GM06990 (cell line): ENCODE measurements around the gene GGA3.

Source experiments
- DNase-seq: peaks from one replicate; pipeline ENCODE4 v3.0.0-alpha.2; 2011; ENCODE audit not compliant: insufficient read length; ENCODE audit errors: extremely low read depth
- H3K27me3 ChIP-seq: replicated peaks from 2 replicates; pipeline ENCODE4 v1.6.0; 2011; ENCODE audit warnings: low read length; ENCODE audit not compliant: control insufficient read depth, insufficient read depth
- H3K36me3 ChIP-seq: 2 replicates; pipeline ENCODE4 v1.5.1; 2011; ENCODE audit warnings: low read length; ENCODE audit not compliant: control insufficient read depth, insufficient read depth
- H3K4me3 ChIP-seq: replicated peaks from 2 replicates; pipeline ENCODE4 v1.5.1; 2011; ENCODE audit warnings: low read depth, mild to moderate bottlenecking, control low read depth, low read length
- TF ChIP-seq, protein P1 (sequence below): IDR thresholded peaks from 2 replicates; pipeline ENCODE4 v1.5.1; 2011; ENCODE audit warnings: low read length, control low read depth, mild to moderate bottlenecking, inconsistent platforms; ENCODE audit not compliant: insufficient read depth, poor library complexity, severe bottlenecking

GGA3 gene

DNA sequence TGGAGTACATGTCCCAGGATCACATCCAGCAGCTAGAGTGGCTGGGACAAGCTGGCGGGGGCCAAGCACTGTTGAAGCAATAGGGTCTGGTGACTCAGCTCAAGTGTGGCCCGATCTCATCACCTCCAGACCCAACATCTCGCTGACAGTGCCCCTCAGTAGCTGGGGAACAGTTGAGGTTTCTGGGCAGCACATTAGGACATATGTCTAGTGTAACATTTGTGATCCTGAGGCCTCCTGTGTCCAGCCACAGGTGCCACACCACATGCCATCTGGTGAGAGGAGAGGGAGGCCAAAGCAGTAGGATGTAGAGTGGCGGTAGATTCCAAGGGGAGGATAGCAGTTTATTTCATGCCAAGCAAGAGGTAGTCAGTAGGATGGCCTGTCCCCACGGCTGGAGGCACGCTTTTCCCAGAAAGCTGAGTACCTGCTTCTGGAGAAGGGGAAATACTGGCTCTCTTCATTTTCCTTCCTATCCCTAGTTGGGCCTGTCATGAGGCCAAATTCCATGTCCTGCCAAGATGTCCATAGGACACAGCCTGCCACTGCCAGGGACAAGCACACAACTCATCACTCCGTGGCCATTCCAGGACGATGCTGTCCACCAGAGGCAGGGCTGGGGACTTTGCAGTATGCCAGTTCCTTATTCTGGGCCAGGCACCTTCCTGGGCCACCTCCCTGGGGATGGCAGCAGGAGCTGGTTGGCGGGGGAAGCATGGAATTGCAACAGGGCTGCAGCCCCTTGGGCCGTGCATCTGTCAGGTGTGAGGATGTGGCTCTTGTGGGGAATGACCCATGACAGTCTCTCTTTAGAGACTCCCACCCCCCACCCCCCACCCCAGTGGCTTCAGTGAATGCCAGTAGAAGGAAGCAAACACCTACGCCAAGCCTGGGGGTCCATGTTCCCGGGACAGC is 24.0 kb downstream of the GGA3 start:
- no peak overlapping the region for H3K4me3 ChIP-seq
- H3K36me3 ChIP-seq, result peaks cover 66% of the 10 kb centered on the region
- H3K27me3 ChIP-seq, result no peaks in the 10 kb centered on the region
- TF ChIP-seq, protein P1, sequence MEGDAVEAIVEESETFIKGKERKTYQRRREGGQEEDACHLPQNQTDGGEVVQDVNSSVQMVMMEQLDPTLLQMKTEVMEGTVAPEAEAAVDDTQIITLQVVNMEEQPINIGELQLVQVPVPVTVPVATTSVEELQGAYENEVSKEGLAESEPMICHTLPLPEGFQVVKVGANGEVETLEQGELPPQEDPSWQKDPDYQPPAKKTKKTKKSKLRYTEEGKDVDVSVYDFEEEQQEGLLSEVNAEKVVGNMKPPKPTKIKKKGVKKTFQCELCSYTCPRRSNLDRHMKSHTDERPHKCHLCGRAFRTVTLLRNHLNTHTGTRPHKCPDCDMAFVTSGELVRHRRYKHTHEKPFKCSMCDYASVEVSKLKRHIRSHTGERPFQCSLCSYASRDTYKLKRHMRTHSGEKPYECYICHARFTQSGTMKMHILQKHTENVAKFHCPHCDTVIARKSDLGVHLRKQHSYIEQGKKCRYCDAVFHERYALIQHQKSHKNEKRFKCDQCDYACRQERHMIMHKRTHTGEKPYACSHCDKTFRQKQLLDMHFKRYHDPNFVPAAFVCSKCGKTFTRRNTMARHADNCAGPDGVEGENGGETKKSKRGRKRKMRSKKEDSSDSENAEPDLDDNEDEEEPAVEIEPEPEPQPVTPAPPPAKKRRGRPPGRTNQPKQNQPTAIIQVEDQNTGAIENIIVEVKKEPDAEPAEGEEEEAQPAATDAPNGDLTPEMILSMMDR, result no peak
- DNase-seq, result no peak

DNA sequence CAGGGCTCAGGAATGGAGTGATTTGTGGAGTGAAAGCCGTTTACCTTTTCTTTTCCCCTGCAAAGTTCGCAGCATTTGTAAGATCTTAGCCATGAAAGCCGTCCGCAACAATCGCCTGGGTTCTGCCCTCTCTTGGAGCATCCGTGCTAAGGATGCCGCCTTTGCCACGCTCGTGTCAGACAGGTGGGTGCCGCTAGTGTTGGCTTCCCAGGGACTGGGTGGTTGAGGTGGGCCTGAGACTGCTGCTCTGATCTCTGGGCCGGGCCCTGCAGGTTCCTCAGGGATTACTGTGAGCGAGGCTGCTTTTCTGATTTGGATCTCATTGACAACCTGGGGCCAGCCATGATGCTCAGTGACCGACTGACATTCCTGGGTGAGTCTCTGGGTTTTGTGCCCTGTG is 28.6 kb downstream of the GGA3 start:
- H3K4me3 ChIP-seq, result no peak overlapping the region
- TF ChIP-seq, protein P1, result no peak
- H3K36me3 ChIP-seq, result peaks cover 54% of the 10 kb centered on the region
- H3K27me3 ChIP-seq, result no peaks in the 10 kb centered on the region
- no peak for DNase-seq

DNA sequence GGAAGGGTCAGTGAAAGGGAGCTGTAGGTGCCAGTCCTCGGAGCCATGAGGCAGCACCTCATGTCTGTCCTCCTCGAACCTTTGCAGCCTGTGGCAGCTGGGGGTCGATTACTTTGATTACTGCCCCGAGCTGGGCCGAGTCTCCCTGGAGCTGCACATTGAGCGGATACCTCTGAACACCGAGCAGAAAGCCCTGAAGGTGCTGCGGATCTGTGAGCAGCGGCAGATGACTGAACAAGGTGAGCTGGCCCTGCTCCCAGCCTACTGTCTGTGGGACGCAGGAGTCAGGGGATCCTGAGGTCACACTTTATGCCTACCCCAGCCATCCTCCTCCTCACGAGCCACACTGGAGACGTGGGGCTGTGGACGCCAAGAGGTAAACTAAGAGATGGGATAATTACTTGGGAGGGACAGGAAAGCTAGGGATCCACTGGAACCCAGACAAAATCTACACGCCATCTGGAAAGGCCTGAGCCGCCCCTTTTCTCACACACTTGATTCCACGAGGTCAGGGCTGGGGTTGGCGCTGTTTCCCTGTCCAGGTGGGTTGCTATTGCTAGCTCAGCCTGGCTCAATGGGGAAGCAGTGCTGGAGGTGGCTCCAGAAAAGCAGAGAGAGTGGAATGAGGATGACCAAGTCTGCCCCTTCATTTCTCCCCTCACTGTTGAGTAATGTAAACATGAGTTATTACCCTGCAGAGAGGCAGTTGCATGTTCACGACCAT is 29.5 kb downstream of the GGA3 start:
- no peak overlapping the region for H3K4me3 ChIP-seq
- H3K36me3 ChIP-seq, result peaks cover 47% of the 10 kb centered on the region
- TF ChIP-seq, protein P1, result no peak
- no peak for DNase-seq
- H3K27me3 ChIP-seq, result no peaks in the 10 kb centered on the region

DNA sequence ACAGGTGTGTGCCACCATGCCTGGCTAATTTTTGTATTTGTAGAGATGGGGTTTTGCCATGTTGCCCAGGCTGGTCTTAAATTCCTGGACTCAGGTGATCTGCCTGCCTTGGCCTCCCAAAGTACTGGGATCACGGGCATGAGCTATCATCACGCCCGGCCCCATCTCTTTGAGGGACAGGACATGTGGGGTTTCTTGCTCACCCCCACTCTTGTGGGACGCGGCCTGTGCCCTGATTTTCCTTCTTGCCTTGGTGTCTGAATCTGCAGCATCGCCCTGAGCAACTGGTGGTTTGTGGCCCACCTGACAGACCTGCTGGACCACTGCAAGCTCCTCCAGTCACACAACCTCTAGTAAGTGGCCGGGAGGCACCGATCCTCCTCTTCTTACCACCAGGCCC is 30.3 kb downstream of the GGA3 start:
- no peaks in the 10 kb centered on the region for H3K27me3 ChIP-seq
- peaks cover 47% of the 10 kb centered on the region for H3K36me3 ChIP-seq
- TF ChIP-seq, protein P1, result no peak
- H3K4me3 ChIP-seq, result no peak overlapping the region
- no peak for DNase-seq

DNA sequence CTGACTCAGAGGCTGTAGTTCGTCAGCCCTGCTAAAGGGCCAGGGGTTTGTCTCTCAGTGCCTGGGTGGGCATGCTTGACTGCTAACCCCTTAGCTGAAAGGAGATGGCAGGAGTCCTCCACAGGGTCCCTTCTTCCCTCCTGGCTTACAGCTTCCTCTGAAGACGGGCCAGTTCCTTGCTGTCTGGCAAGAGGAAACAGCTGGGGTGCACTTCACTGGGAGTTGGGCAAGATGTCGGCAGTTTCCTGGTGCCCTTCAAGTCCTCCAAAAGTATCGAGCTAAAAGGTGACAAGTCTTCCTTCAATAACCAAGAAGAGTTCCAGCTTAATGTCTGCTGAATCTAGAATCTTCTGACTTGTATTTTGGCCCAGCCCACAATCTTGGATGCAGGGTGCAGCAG is 32.6 kb downstream of the GGA3 start:
- H3K4me3 ChIP-seq, result no peak overlapping the region
- TF ChIP-seq, protein P1, result no peak
- H3K36me3 ChIP-seq, result peaks cover 41% of the 10 kb centered on the region
- H3K27me3 ChIP-seq, result no peaks in the 10 kb centered on the region
- no peak for DNase-seq
